Effector CD8-positive, alpha-beta T cell (primary cell): ENCODE results near the gene TSHZ2.

ENCODE experiments used
- DNase-seq: peaks from one replicate; lab custom pipeline; 2025; lab: John Stamatoyannopoulos, UW

The TSHZ2 gene

DNA sequence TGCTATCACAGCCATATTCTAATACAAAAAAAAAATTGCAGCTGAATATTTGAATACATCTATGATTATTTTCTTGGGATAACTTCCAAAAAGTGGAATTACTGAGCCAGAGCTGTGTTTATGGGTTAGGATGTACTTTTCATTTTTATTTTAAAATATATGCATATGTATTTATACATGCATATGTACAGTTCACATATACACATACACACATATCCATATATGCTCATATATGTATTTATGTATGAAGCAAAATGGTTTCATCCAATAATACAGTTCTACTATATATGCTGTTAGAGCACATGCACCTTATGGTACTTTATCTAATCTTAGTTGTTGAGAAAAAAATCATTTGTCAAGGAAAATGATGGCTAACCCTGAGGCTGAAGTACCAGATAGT is 54.9 kb downstream of the TSHZ2 start:
- no peak for DNase-seq

GRCh38 chr20:53028337-53029007 is 56.3 kb downstream of the TSHZ2 start:
- DNase-seq = no peak

- no peak for DNase-seq
Measured at GRCh38 chr20:53030061-53030460, 57.9 kb downstream of the TSHZ2 start.

GRCh38 chr20:53032046-53032445 is 59.9 kb downstream of the TSHZ2 start:
- DNase-seq = no peak

DNA sequence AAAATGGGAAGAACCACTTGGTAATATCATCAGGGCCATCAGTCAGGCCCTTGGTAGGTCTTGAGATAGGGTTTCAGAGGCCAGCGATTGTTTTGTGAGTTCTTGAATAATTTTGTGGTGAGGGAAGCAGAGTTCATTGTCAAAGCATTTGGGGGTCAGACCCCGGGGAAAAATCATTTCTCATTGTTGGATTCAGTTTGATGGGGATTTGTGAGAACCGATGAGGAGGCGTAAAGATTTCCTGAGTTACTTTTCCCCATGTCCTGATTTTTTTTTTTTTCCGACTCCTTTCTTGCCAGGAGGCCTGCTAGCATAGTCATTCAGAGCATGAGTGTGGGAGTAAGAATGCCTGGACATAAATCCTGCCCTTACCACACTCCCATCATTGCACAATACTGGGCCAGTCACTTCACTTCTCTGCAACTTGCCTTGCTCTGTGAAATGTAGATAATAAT is 60.3 kb downstream of the TSHZ2 start:
- DNase-seq = no peak

- no peak for DNase-seq
Measured at GRCh38 chr20:53033176-53033575, 61.0 kb downstream of the TSHZ2 start.

GRCh38 chr20:53034899-53035298 is 62.7 kb downstream of the TSHZ2 start:
- no peak for DNase-seq

- DNase-seq = no peak
Measured at GRCh38 chr20:53036992-53037391, 64.8 kb downstream of the TSHZ2 start.

GRCh38 chr20:53037621-53038020 is 65.5 kb downstream of the TSHZ2 start:
- no peak for DNase-seq

DNA sequence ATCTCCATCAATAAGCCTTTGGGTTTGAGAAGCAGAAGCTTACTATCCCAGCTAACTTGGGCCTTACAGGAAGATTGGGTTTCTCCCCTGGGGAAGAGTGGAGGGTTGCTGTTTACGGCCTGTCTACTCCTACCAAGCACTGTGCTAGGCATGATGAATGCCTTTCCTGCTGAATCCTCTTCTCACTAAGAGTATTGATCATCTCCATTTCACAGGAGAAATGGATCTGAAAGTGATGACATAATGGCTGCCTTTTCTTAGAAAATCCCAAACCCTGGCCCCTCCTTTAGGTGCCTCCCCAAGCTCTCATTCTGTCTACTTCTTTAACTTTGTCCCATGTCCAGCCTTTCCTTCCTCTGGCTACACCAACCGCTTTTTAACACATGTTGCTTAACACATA is 66.1 kb downstream of the TSHZ2 start:
- DNase-seq = no peak

GRCh38 chr20:53040693-53041589 is 68.8 kb downstream of the TSHZ2 start:
- DNase-seq = no peak

GRCh38 chr20:53042521-53042920 is 70.4 kb downstream of the TSHZ2 start:
- no peak for DNase-seq

- no peak for DNase-seq
Measured at GRCh38 chr20:53044296-53044695, 72.1 kb downstream of the TSHZ2 start.

GRCh38 chr20:53045941-53046340 is 73.8 kb downstream of the TSHZ2 start:
- DNase-seq = no peak

DNA sequence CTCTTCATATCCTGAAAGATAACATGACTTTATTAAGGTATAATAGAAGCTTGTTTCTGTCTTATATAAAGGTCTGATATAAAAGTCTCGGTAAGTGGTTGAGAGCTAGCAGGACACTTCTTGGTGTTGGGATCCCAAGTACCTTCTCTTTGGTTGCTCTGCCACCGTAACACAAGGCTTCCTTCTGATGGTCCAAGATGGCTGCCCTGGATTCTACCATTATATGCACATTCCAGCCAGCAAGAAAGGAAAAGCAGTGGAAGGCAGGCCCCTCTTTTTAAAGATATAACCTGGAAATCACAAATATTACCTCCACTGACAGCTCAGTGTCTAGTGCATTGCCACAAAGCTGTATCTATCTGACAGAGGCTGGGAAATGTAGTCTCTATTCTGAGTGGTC is 75.0 kb downstream of the TSHZ2 start:
- DNase-seq = no peak

DNA sequence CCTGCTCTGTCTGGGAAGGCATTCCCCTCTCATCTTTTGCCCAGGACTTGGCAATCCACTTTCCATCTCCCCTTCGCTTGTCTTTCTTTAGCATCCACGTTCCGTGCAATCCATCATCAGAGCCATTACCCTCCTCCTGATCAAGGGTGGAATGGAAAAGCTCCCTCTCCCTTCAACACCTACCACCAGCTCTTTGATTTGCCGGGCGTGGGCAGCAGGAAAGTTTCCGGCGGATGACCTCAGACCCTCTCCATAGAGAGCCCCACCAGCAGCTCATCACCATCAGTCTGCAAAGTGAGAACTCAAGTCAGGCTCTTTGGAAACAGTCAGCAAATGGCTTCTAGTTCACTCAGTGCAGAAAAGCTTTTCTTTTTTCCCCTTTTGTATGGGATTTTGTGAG is 76.2 kb downstream of the TSHZ2 start:
- DNase-seq = no peak

DNA sequence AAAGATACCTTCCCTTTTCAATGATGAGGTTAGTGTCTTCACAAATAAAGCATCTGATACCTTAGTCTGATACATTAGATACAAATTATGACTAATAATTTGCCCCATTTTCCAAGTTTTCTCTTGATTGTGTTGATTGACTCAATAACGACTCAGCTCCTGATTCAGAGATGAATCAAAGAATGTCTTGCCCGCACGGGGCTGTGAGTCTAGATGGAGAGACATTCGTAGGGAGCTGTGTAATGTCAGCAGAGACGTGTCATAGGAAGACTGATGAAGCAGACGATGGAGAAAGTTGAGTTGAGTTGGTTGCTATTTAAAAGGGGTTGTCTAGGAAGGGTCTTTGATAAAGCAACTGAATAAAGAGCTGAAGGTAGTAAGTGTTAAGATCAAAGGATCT is 78.2 kb downstream of the TSHZ2 start:
- DNase-seq = no peak

DNA sequence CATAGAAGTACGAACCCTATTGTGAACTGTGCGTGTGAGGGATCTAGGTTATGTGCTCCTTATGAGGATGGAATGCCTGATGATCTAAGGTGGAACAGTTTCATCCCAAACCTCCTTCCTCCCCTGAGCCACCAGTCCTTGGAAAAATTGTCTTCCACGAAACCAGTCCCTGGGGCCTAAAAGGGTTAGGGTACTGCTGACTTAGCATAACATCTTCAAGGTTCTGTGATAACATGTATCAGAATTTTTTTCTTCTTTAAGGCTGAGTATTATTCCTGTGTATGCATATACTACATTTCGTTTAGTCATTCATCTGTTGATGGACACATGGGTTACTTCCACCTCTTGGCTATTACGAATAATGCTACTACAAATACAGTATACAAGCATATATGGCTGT is 80.2 kb downstream of the TSHZ2 start:
- no peak for DNase-seq

GRCh38 chr20:53053595-53053994 is 81.4 kb downstream of the TSHZ2 start:
- no peak for DNase-seq

DNA sequence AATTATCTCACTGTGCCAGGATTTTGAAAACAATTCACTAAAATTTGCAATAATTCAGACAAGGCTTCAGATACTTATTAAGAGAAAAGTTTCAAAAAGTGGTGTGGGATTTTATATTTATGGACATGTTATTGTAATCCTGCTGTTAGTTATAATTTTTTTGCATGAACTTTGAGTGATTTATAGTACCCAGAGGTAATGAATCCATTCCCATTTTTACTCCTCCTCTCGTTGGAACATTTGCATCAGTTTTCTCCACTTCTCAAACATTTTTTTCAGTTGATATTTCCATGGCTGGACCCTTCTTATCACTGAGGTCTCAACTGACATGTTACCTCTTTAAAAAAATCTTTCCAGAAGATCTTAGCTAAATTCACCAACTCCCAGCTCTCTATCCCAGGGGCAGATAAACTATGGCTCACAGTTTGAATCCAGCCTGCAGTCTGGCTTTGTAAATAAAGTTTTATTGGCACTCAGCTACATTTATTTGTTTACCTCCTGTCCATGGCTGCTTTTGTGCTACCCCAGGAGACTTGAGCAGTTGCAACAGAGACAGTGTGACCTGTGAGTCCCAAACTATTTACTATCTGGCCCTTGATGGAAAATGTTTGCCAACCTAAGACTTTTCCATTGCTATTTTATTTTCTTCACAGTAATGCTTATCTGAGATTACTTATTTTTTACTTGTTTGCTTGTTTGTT is 83.4 kb downstream of the TSHZ2 start:
- no peak for DNase-seq

GRCh38 chr20:53057579-53057978 is 85.4 kb downstream of the TSHZ2 start:
- no peak for DNase-seq

- no peak for DNase-seq
Measured at GRCh38 chr20:53059848-53060247, 87.7 kb downstream of the TSHZ2 start.
